AG04450 (cell line): ENCODE results near the gene NOG. TPM values are rescaled to one million over a fixed set of nuclear protein-coding genes. Genes with fewer than 3 reads are reported as not detected.

Source experiments
- CTCF ChIA-PET: fragments of 300-600, 350-600 bp; formaldehyde crosslinking; extraction: SDS; loops from one replicate; lab custom pipeline; 2022; ENCODE audit warnings: antibody characterized with exemption, inconsistent platforms; lab: Charles Lee
- POLR2A ChIA-PET: fragments of 350-600 bp; formaldehyde crosslinking; extraction: SDS; loops from one replicate; lab custom pipeline; 2021; ENCODE audit warnings: antibody characterized with exemption, inconsistent platforms; lab: Yijun Ruan, JAX
- DNase-seq: peaks from one replicate; pipeline ENCODE4 v3.0.0-alpha.2; 2011; ENCODE audit warnings: low read depth, low spot score
- H3K27ac ChIP-seq: one replicate; pipeline ENCODE4 v1.5.1; 2012; ENCODE audit warnings: low read depth, low read length, control low read depth
- H3K27me3 ChIP-seq: one replicate; pipeline ENCODE4 v1.6.0; 2012; ENCODE audit warnings: low read length; ENCODE audit not compliant: control insufficient read depth, insufficient read depth
- H3K4me3 ChIP-seq: 2 replicates; pipeline ENCODE4 v1.5.1; 2011; ENCODE audit warnings: mild to moderate bottlenecking, low read depth, low read length, control low read depth
- H3K9me3 ChIP-seq: 2 replicates; pipeline ENCODE4 v1.5.1; 2012; ENCODE audit warnings: low read length; ENCODE audit not compliant: control insufficient read depth, insufficient read depth
- polyA plus RNA-seq: library from polyadenylated mRNA; depleted of rRNA; stranded (reverse); fragments of >200 nt; gene quantifications from 2 replicates; pipeline ENCODE4 v1.2.3, GENCODE V29; 2011; rRNA removed
- small RNA-seq: library from RNA; depleted of rRNA; stranded (forward); fragments of <200 nt; gene quantifications from one replicate; pipeline ENCODE3, GENCODE V24; 2012; ENCODE audit warnings: low read depth; ENCODE audit not compliant: insufficient read length
- TF ChIP-seq, protein P1 (sequence below): IDR thresholded peaks from 2 replicates; pipeline ENCODE4 v1.5.1; 2011; ENCODE audit warnings: low read depth, low read length, control low read depth, inconsistent platforms

NOG gene
- polyA plus RNA-seq, 1 experiment = 0.64 TPM

DNA sequence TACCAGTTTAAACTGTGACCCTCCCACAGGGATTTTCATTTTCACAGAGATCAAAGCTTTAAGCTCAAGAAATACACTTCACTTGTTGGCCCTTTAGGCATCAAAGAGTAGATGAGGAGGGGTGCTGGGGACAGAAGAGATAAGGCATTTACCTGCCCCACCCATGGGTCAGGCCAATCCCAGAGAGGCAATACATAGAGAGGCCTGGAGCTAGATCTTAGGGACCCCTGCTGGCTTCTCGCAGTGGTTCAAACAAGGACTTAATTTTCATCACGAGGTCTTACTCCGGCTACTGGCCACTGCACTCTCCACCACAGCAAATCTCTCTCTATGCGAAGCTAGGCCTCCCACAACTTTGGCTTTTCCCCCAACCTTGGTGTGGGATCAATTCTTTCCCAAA, 46.6 kb downstream of the NOG start:
- no peak for DNase-seq
- TF ChIP-seq, protein P1, sequence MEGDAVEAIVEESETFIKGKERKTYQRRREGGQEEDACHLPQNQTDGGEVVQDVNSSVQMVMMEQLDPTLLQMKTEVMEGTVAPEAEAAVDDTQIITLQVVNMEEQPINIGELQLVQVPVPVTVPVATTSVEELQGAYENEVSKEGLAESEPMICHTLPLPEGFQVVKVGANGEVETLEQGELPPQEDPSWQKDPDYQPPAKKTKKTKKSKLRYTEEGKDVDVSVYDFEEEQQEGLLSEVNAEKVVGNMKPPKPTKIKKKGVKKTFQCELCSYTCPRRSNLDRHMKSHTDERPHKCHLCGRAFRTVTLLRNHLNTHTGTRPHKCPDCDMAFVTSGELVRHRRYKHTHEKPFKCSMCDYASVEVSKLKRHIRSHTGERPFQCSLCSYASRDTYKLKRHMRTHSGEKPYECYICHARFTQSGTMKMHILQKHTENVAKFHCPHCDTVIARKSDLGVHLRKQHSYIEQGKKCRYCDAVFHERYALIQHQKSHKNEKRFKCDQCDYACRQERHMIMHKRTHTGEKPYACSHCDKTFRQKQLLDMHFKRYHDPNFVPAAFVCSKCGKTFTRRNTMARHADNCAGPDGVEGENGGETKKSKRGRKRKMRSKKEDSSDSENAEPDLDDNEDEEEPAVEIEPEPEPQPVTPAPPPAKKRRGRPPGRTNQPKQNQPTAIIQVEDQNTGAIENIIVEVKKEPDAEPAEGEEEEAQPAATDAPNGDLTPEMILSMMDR = no peak
- Histone ChIP-seq H3K27me3 (peaks cover 6% of the 10 kb centered on the region), H3K9me3 (no peaks in the 10 kb centered on the region), H3K27ac (no peak overlapping the region), H3K4me3 (no peak overlapping the region)
- ChIA-PET CTCF (no interaction called here), POLR2A (no interaction called here)

DNA sequence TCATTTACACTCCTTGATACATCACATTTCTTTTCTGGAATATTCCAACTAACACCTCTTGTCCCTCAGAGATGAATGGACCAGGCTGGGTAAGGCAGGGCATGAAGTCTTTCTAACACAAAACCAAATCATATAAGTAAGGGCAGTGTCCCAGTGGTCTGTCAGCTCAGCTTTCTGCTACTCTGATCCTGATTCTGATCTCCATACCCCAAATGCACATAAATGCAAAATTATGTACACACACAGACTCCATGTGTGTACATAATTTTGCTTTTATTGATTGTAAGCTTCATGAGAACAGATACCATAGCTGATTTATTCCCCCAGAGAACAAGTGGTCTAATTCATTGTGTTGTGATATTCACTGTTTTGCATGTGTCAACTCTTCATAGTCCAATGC, 47.9 kb downstream of the NOG start:
- ChIA-PET CTCF (interaction anchor here (1.2 kb wide), 1 partner anchor 75 kb away, joined by 3 read pairs; no protein-coding TSS in a partner anchor), POLR2A (no interaction called here)
- TF ChIP-seq, protein P1 = no peak
- H3K4me3 ChIP-seq = no peak overlapping the region
- no peaks in the 10 kb centered on the region for H3K9me3 ChIP-seq
- DNase-seq = no peak
- H3K27me3 ChIP-seq = peaks cover 5% of the 10 kb centered on the region
- H3K27ac ChIP-seq = no peak overlapping the region

DNA sequence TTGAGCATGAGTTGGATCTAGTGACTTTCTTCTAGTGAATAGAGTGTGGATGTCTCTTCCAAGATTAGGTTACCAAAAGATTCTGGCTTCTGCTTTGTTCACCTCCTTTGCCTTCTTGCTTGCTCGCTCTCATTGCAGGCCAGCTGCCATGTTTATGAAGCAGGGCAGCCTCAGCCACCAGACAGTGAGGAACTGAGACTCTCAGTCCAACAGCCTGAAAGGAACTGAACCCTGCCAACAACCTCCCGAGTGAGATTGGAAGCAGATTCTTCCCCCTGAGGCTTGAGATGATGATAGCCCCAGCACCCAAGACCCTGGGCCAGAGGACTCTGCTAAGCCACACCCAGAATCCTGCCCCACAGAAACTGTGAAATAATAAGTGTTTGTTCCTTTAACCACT, 48.4 kb downstream of the NOG start:
- no peak for DNase-seq

DNA sequence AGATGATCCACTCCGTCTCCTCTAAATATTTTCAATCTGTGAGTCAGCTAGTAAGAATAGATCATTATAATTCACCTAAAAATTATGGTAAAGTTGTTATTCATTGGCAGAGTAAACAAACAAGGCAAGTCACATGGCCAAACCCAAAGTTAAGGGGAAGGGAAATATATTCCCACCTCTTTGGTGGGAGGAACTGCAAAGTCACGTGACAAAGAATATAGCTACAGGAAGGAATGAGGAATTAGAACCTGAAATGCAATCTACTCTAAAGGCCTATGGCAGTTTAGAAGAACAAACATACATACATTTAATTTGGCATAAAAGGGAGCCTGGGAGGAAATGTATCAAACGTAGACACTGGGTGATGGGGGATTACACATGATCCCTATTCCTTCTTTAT, 48.9 kb downstream of the NOG start:
- ChIA-PET POLR2A (interaction anchor here (0.6 kb wide), 1 partner anchor 36 kb away, joined by 3 read pairs; no protein-coding TSS in a partner anchor), CTCF (interaction anchor here (0.7 kb wide), 1 partner anchor 10 kb away, joined by 4 read pairs; no protein-coding TSS in a partner anchor)
- no peak for DNase-seq
- TF ChIP-seq, protein P1 = no peak
- peaks cover 5% of the 10 kb centered on the region for H3K27me3 ChIP-seq
- H3K4me3 ChIP-seq = no peak overlapping the region
- H3K9me3 ChIP-seq = no peaks in the 10 kb centered on the region
- no peak overlapping the region for H3K27ac ChIP-seq

More for the DNA sequence above, 48.4 kb downstream of the NOG start:
- Histone ChIP-seq H3K27me3 (peaks cover 5% of the 10 kb centered on the region), H3K4me3 (no peak overlapping the region), H3K27ac (no peak overlapping the region), H3K9me3 (no peaks in the 10 kb centered on the region)
- TF ChIP-seq, protein P1 = no peak
- ChIA-PET CTCF (interaction anchor here (0.7 to 1.2 kb wide), 2 partner anchors 9 to 74 kb away, joined by 3 to 4 read pairs; no protein-coding TSS in a partner anchor), POLR2A (interaction anchor here (0.6 kb wide), 1 partner anchor 36 kb away, joined by 3 read pairs; no protein-coding TSS in a partner anchor)

Small RNAs within 50 kb of the gene (small RNA-seq; reads per million reads assigned to genes)
- gene RPL39P33 = not detected

Other genes starting within 250 kb of the NOG start
- gene C17orf67, start 240.2 kb downstream of the NOG start, polyA plus RNA-seq = 0.42 and 0.76 TPM in 2 replicates
- 2.3 and 3.2 TPM in 2 replicates for gene DGKE, start 240.5 kb downstream of the NOG start, polyA plus RNA-seq